ENCODE data around the gene FAM89B.

FAM89B gene

GRCh38 chr11:65573391-65574079 is 1.2 kb downstream of the FAM89B start:
- no peaks in the 10 kb centered on the region for H3K9me3 Mint-ChIP-seq (ENCODE audit: low read depth)
- peaks cover 58% of the 10 kb centered on the region for H3K4me1 Mint-ChIP-seq (ENCODE audit: low read depth)
- H3K36me3 Mint-ChIP-seq: peaks cover 5% of the 10 kb centered on the region
- peak overlapping the region; percentile 84 for H3K27ac Mint-ChIP-seq
- H3K27me3 Mint-ChIP-seq: no peaks in the 10 kb centered on the region
- peak overlapping the region; percentile 87 for H3K4me3 Mint-ChIP-seq

- Mint-ChIP-seq H3K9me3 (ENCODE audit: low read depth) (no peaks in the 10 kb centered on the region), H3K36me3 (peaks cover 5% of the 10 kb centered on the region), H3K27ac (peak overlapping the region; percentile 91), H3K4me3 (peak overlapping the region; percentile 90), H3K27me3 (no peaks in the 10 kb centered on the region), H3K4me1 (ENCODE audit: low read depth) (peaks cover 54% of the 10 kb centered on the region)
These were observed 1.9 kb downstream of the FAM89B start for GRCh38 chr11:65574109-65574810.

GRCh38 chr11:65574811-65575567 is 2.7 kb downstream of the FAM89B start:
- H3K36me3 Mint-ChIP-seq: peaks cover 5% of the 10 kb centered on the region
- H3K4me3 Mint-ChIP-seq: peak overlapping the region; percentile 90
- H3K9me3 Mint-ChIP-seq (ENCODE audit: low read depth): no peaks in the 10 kb centered on the region

GRCh38 chr11:65575568-65576231 is 3.4 kb downstream of the FAM89B start, which contains the start of gene EHBP1L1:
Gene EHBP1L1 (plus strand): TSS chr11:65576053. CDS start chr11:65576303, 250 bp downstream.
- H3K27ac Mint-ChIP-seq: peak within 1 kb of the TSS; percentile 91
- H3K9me3 Mint-ChIP-seq (ENCODE audit: low read depth): no peaks in the 10 kb centered on the region
- H3K36me3 Mint-ChIP-seq: peaks cover 4% of the 10 kb centered on the region
- peak within 1 kb of the TSS; percentile 90 for H3K4me3 Mint-ChIP-seq
- H3K27me3 Mint-ChIP-seq: no peaks in the 10 kb centered on the region
- H3K4me1 Mint-ChIP-seq (ENCODE audit: low read depth): peaks cover 50% of the 10 kb centered on the region

More at GRCh38 chr11:65574811-65575567, 2.7 kb downstream of the FAM89B start:
- peaks cover 52% of the 10 kb centered on the region for H3K4me1 Mint-ChIP-seq (ENCODE audit: low read depth)
- H3K27me3 Mint-ChIP-seq: no peaks in the 10 kb centered on the region
- H3K27ac Mint-ChIP-seq: peak overlapping the region; percentile 91

- Mint-ChIP-seq H3K4me3 (peak overlapping the region; percentile 85), H3K36me3 (peaks cover 4% of the 10 kb centered on the region), H3K9me3 (ENCODE audit: low read depth) (no peaks in the 10 kb centered on the region), H3K27ac (peak overlapping the region; percentile 72), H3K4me1 (ENCODE audit: low read depth) (peaks cover 47% of the 10 kb centered on the region), H3K27me3 (no peaks in the 10 kb centered on the region)
These were observed 4.0 kb downstream of the FAM89B start for GRCh38 chr11:65576232-65576866.

GRCh38 chr11:65576867-65577755 is 4.8 kb downstream of the FAM89B start:
- H3K36me3 Mint-ChIP-seq: peaks cover 2% of the 10 kb centered on the region
- H3K27me3 Mint-ChIP-seq: no peaks in the 10 kb centered on the region
- H3K4me1 Mint-ChIP-seq (ENCODE audit: low read depth): peaks cover 40% of the 10 kb centered on the region
- H3K4me3 Mint-ChIP-seq: peak overlapping the region; percentile 85
- no peaks in the 10 kb centered on the region for H3K9me3 Mint-ChIP-seq (ENCODE audit: low read depth)
- H3K27ac Mint-ChIP-seq: peak overlapping the region; percentile 72

- Mint-ChIP-seq H3K27ac (no peak overlapping the region), H3K4me1 (ENCODE audit: low read depth) (peaks cover 37% of the 10 kb centered on the region), H3K27me3 (no peaks in the 10 kb centered on the region), H3K36me3 (peaks cover 2% of the 10 kb centered on the region), H3K9me3 (ENCODE audit: low read depth) (no peaks in the 10 kb centered on the region), H3K4me3 (peak overlapping the region; percentile 55)
These were observed 5.4 kb downstream of the FAM89B start for GRCh38 chr11:65577756-65578109.

GRCh38 chr11:65578134-65578533 is 5.8 kb downstream of the FAM89B start:
- no peaks in the 10 kb centered on the region for H3K36me3 Mint-ChIP-seq
- peaks cover 35% of the 10 kb centered on the region for H3K4me1 Mint-ChIP-seq (ENCODE audit: low read depth)
- H3K9me3 Mint-ChIP-seq (ENCODE audit: low read depth): no peaks in the 10 kb centered on the region
- H3K27me3 Mint-ChIP-seq: no peaks in the 10 kb centered on the region
- peak overlapping the region; percentile 76 for H3K27ac Mint-ChIP-seq
- H3K4me3 Mint-ChIP-seq: peak overlapping the region; percentile 68

GRCh38 chr11:65578667-65579066 is 6.3 kb downstream of the FAM89B start:
- Mint-ChIP-seq H3K4me1 (ENCODE audit: low read depth) (peaks cover 30% of the 10 kb centered on the region), H3K27ac (peak overlapping the region; percentile 76), H3K9me3 (ENCODE audit: low read depth) (no peaks in the 10 kb centered on the region), H3K36me3 (no peaks in the 10 kb centered on the region), H3K4me3 (peak overlapping the region; percentile 68), H3K27me3 (no peaks in the 10 kb centered on the region)

- H3K4me1 Mint-ChIP-seq (ENCODE audit: low read depth): peaks cover 26% of the 10 kb centered on the region
- no peak overlapping the region for H3K27ac Mint-ChIP-seq
- H3K4me3 Mint-ChIP-seq: no peak overlapping the region
- no peaks in the 10 kb centered on the region for H3K9me3 Mint-ChIP-seq (ENCODE audit: low read depth)
- H3K36me3 Mint-ChIP-seq: no peaks in the 10 kb centered on the region
- H3K27me3 Mint-ChIP-seq: no peaks in the 10 kb centered on the region
These were observed 7.0 kb downstream of the FAM89B start for GRCh38 chr11:65579291-65579690.

- Mint-ChIP-seq H3K9me3 (ENCODE audit: low read depth) (no peaks in the 10 kb centered on the region), H3K27me3 (no peaks in the 10 kb centered on the region), H3K27ac (no peak overlapping the region), H3K4me1 (ENCODE audit: low read depth) (peaks cover 22% of the 10 kb centered on the region), H3K4me3 (no peak overlapping the region), H3K36me3 (no peaks in the 10 kb centered on the region)
These were observed 7.8 kb downstream of the FAM89B start for GRCh38 chr11:65580031-65580692.

GRCh38 chr11:65580756-65581155 is 8.4 kb downstream of the FAM89B start:
- H3K36me3 Mint-ChIP-seq: no peaks in the 10 kb centered on the region
- no peak overlapping the region for H3K4me3 Mint-ChIP-seq
- no peaks in the 10 kb centered on the region for H3K27me3 Mint-ChIP-seq
- no peak overlapping the region for H3K27ac Mint-ChIP-seq
- no peaks in the 10 kb centered on the region for H3K9me3 Mint-ChIP-seq (ENCODE audit: low read depth)
- H3K4me1 Mint-ChIP-seq (ENCODE audit: low read depth): peaks cover 17% of the 10 kb centered on the region

GRCh38 chr11:65581928-65582327 is 9.6 kb downstream of the FAM89B start:
- Mint-ChIP-seq H3K9me3 (ENCODE audit: low read depth) (no peaks in the 10 kb centered on the region), H3K27me3 (no peaks in the 10 kb centered on the region), H3K4me3 (no peak overlapping the region), H3K36me3 (no peaks in the 10 kb centered on the region), H3K4me1 (ENCODE audit: low read depth) (peaks cover 17% of the 10 kb centered on the region), H3K27ac (no peak overlapping the region)

Measured in activated naive CD8-positive, alpha-beta T cell (primary cell).